Karpas-422 (cell line): ENCODE measurements around the gene TMUB2. TPM values are rescaled to one million over a fixed set of nuclear protein-coding genes. Genes with fewer than 3 reads are reported as not detected.

ENCODE experiments used
- DNase-seq: peaks from one replicate; pipeline ENCODE4 v3.0.0-alpha.2; 2015
- H2AFZ ChIP-seq: fragments of 200-600 bp; sonication (generic); 2 replicates; pipeline ENCODE4 v1.6.1; 2014; ENCODE audit warnings: antibody characterized with exemption, low read length, mixed read lengths
- H3K27ac ChIP-seq: fragments of 200-600 bp; sonication (generic); 2 replicates; pipeline ENCODE4 v1.5.1; 2014; ENCODE audit warnings: mild to moderate bottlenecking, low read length, moderate library complexity
- H3K27me3 ChIP-seq: fragments of 200-600 bp; sonication (generic); 2 replicates; pipeline ENCODE4 v1.6.1; 2014; ENCODE audit warnings: low read length, mixed read lengths
- H3K36me3 ChIP-seq: fragments of 200-600 bp; sonication (generic); 2 replicates; pipeline ENCODE4 v1.6.1; 2014; ENCODE audit warnings: low read length, mixed read lengths; ENCODE audit not compliant: insufficient read depth
- H3K4me1 ChIP-seq: fragments of 200-600 bp; sonication (generic); 2 replicates; pipeline ENCODE4 v1.6.1; 2014; ENCODE audit warnings: mild to moderate bottlenecking, low read length, mixed read lengths
- H3K4me2 ChIP-seq: fragments of 200-600 bp; sonication (generic); 2 replicates; pipeline ENCODE4 v1.6.1; 2014; ENCODE audit warnings: low read length, low read depth, mild to moderate bottlenecking; ENCODE audit not compliant: poor library complexity, severe bottlenecking
- H3K4me3 ChIP-seq: fragments of 200-600 bp; sonication (generic); 2 replicates; pipeline ENCODE4 v1.5.1; 2014; ENCODE audit warnings: mild to moderate bottlenecking, antibody characterized with exemption, low read length, mixed read lengths
- H3K79me2 ChIP-seq: fragments of 200-600 bp; sonication (generic); 2 replicates; pipeline ENCODE4 v1.6.1; 2014; ENCODE audit warnings: mild to moderate bottlenecking, low read length, mixed read lengths
- H3K9ac ChIP-seq: fragments of 200-600 bp; sonication (generic); 2 replicates; pipeline ENCODE4 v1.6.0; 2014; ENCODE audit warnings: low read length
- H3K9me2 ChIP-seq: fragments of 200-600 bp; sonication (generic), shearing (Covaris generic); replicated peaks from 2 replicates; pipeline ENCODE4 v1.6.0; 2014; ENCODE audit warnings: mild to moderate bottlenecking, low read length, moderate library complexity; ENCODE audit not compliant: insufficient read depth
- H3K9me3 ChIP-seq: fragments of 300-700, 200-600 bp; sonication (generic); 2 replicates; pipeline ENCODE4 v1.6.1; 2014; ENCODE audit warnings: low read length, mixed read lengths
- H4K20me1 ChIP-seq: fragments of 200-600 bp; sonication (generic); 2 replicates; pipeline ENCODE4 v1.6.1; 2014; ENCODE audit warnings: mild to moderate bottlenecking, antibody characterized with exemption, low read length, low read depth; ENCODE audit not compliant: insufficient read depth
- total RNA-seq: library from RNA; depleted of rRNA; stranded (reverse); fragments of >200 nt; shearing (Covaris generic); gene quantifications from 2 replicates; pipeline ENCODE4 v1.2.3, GENCODE V29; 2014; ENCODE audit warnings: low replicate concordance

Gene TMUB2
- total RNA-seq, 1 experiment from 2014 or later, result 29.3 TPM

DNA sequence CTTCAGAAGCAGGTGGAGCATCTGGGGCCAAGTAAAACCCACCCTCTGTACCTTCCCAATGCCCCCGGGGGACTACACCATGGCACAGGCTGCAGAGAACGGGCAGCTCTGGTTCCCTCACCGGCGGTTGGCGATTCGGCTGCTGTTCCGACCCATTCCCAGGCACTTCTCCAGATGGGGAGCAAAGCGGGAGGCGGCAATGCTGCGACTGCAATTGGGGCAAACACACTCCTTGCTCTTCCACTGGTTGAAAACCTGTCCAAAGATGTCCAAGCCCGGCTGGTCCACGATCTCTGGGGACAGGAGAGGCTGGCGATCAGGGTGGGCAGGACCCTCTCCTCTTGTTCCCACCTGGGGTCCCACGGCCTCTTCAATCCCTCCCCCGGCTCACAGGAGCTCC is 10.3 kb downstream of the TMUB2 start:
- Histone ChIP-seq H3K9ac (no peak overlapping the region; the same call in 1 of the 2 replicates), H3K9me3 (no peaks in the 10 kb centered on the region), H3K27ac (no peak overlapping the region), H3K36me3 (no peaks in the 10 kb centered on the region; the same call in 1 of the 2 replicates), H3K9me2 (no peaks in the 10 kb centered on the region), H2AFZ (no peak overlapping the region), H3K4me3 (no peak overlapping the region), H4K20me1 (no peaks in the 10 kb centered on the region), H3K27me3 (no peaks in the 10 kb centered on the region), H3K79me2 (peaks cover 23% of the 10 kb centered on the region), H3K4me1 (peaks cover 21% of the 10 kb centered on the region), H3K4me2 (no peak overlapping the region)
- no peak for DNase-seq

DNA sequence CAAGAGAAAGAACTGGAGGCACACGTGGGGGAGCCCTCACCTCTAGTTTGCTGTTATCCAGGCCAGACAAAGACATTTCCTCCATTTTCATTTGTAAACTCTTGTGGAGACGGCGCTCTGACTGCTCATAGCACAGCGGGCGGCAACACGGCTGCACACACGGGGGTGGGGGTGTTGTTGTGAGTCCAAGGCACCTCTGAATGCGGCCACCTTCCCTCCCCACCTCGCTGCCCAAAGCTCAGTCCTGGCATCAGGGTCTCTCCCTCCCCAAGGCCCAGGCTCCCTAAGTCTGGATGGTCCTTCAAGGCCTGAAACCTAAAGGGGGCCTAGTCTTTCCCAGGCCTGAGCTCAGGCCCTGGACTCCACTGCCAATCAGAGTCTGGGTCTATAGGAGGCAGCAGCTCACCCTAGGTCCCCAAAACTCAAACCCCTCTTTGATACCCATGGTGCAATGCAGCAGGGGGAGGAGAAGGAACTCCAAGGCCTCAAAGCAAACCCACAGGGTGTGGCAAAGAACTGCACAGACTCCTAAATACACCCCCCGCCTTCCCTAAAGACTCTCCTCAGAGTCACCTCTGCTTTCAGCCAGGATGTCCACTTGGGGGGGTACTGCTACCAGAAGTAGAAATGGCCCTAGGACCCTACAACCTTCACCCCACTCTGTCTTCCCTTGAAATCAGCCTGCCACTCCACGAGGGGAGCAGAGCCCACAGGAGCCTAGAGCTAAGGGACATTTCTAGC is 11.4 kb downstream of the TMUB2 start:
- Histone ChIP-seq H2AFZ (no peak overlapping the region), H3K27me3 (no peaks in the 10 kb centered on the region), H3K9me2 (no peaks in the 10 kb centered on the region), H3K36me3 (no peaks in the 10 kb centered on the region; the same call in 1 of the 2 replicates), H3K4me1 (peaks cover 21% of the 10 kb centered on the region), H3K79me2 (peaks cover 23% of the 10 kb centered on the region), H3K4me2 (peak overlapping the region; percentile 83), H3K9ac (peak overlapping the region; percentile 99), H3K4me3 (peak overlapping the region; percentile 98), H3K9me3 (no peaks in the 10 kb centered on the region), H3K27ac (peak overlapping the region; percentile 93), H4K20me1 (no peaks in the 10 kb centered on the region)
- peak; percentile 85 for DNase-seq

GRCh38 chr17:44198721-44199552 is 12.2 kb downstream of the TMUB2 start:
- peaks cover 23% of the 10 kb centered on the region for H3K4me1 ChIP-seq
- H3K9ac ChIP-seq, result peak overlapping the region; percentile 99
- no peaks in the 10 kb centered on the region; the same call in 1 of the 2 replicates for H3K36me3 ChIP-seq
- H3K27me3 ChIP-seq, result no peaks in the 10 kb centered on the region
- peak; percentile 88 for DNase-seq
- no peak overlapping the region for H2AFZ ChIP-seq
- H3K79me2 ChIP-seq, result peaks cover 23% of the 10 kb centered on the region
- H4K20me1 ChIP-seq, result no peaks in the 10 kb centered on the region
- peak overlapping the region; percentile 93 for H3K27ac ChIP-seq
- peak overlapping the region; percentile 83 for H3K4me2 ChIP-seq
- H3K9me2 ChIP-seq, result no peaks in the 10 kb centered on the region
- H3K9me3 ChIP-seq, result no peaks in the 10 kb centered on the region
- peak overlapping the region; percentile 98 for H3K4me3 ChIP-seq

- H4K20me1 ChIP-seq, result no peaks in the 10 kb centered on the region
- H3K4me1 ChIP-seq, result peaks cover 26% of the 10 kb centered on the region
- H3K27me3 ChIP-seq, result no peaks in the 10 kb centered on the region
- H3K79me2 ChIP-seq, result peaks cover 23% of the 10 kb centered on the region
- peak within 1 kb of the TSS; percentile 98 for H3K4me3 ChIP-seq
- H3K9me2 ChIP-seq, result no peaks in the 10 kb centered on the region
- no peaks in the 10 kb centered on the region for H3K9me3 ChIP-seq
- peak; percentile 99 for DNase-seq
- H2AFZ ChIP-seq, result no peak within 1 kb of the TSS
- peak within 1 kb of the TSS; percentile 99 for H3K9ac ChIP-seq
- H3K36me3 ChIP-seq, result no peaks in the 10 kb centered on the region; the same call in 1 of the 2 replicates
- H3K27ac ChIP-seq, result peak within 1 kb of the TSS; percentile 94
- H3K4me2 ChIP-seq, result peak within 1 kb of the TSS; percentile 91
Observed at GRCh38 chr17:44199553-44200477, 13.0 kb downstream of the TMUB2 start, which contains the start of gene ATXN7L3. ATXN7L3 (minus strand) TSS chr17:44199884; CDS start chr17:44198070, 1,814 bp downstream.

DNA sequence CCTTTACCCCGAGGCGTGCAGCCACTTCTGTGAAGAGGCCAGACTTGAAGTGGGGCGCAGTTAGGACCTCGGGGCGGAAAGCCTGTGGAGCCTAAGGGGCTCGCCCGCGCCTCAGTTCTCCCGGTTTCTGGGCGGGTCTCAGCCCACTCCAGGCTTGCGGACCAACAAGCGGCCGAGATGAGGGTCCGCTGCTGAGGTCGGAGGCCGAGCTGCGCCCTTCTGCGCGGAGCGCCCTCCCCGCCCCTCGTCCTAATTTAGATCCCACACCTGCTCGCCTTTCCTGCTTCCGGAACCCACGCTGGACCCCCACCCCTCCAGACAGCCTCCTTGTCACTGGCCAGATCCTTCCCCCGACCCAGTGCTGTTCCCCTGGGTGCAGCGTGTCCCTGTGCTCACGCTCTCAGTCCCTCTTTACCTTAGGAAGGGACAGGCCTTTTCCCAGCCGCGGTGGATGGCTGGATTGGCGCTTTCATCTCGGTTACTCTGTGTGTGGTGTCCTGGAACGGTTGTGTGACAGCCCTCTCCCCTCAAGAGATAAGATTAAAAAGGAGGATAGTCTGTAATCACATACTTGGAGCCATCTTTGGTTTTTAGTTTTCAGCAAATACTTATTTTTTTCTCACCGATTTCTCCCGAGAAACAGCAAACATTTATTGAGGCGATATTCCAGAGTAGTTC is 13.8 kb downstream of the TMUB2 start:
- peak overlapping the region; percentile 91 for H3K4me2 ChIP-seq
- DNase-seq, result peak; percentile 84
- H2AFZ ChIP-seq, result no peak overlapping the region
- no peaks in the 10 kb centered on the region for H3K9me2 ChIP-seq
- peak overlapping the region; percentile 80 for H3K4me3 ChIP-seq
- no peaks in the 10 kb centered on the region; the same call in 1 of the 2 replicates for H3K36me3 ChIP-seq
- H3K27ac ChIP-seq, result peak overlapping the region; percentile 94
- H3K79me2 ChIP-seq, result peaks cover 23% of the 10 kb centered on the region
- no peaks in the 10 kb centered on the region for H4K20me1 ChIP-seq
- H3K4me1 ChIP-seq, result peaks cover 26% of the 10 kb centered on the region
- peak overlapping the region; percentile 91 for H3K9ac ChIP-seq
- H3K27me3 ChIP-seq, result no peaks in the 10 kb centered on the region
- no peaks in the 10 kb centered on the region for H3K9me3 ChIP-seq

GRCh38 chr17:44202756-44203155 is 16.0 kb downstream of the TMUB2 start:
- H3K4me2 ChIP-seq, result no peak overlapping the region
- no peaks in the 10 kb centered on the region for H3K9me3 ChIP-seq
- H2AFZ ChIP-seq, result no peak overlapping the region
- H3K27ac ChIP-seq, result peak overlapping the region; percentile 43; the same call in 1 of the 2 replicates
- H3K36me3 ChIP-seq, result no peaks in the 10 kb centered on the region
- no peaks in the 10 kb centered on the region for H3K27me3 ChIP-seq
- H3K79me2 ChIP-seq, result peaks cover 13% of the 10 kb centered on the region
- no peak overlapping the region for H3K4me3 ChIP-seq
- H3K9ac ChIP-seq, result no peak overlapping the region
- H4K20me1 ChIP-seq, result no peaks in the 10 kb centered on the region
- H3K4me1 ChIP-seq, result peaks cover 21% of the 10 kb centered on the region
- no peak for DNase-seq
- H3K9me2 ChIP-seq, result no peaks in the 10 kb centered on the region

DNA sequence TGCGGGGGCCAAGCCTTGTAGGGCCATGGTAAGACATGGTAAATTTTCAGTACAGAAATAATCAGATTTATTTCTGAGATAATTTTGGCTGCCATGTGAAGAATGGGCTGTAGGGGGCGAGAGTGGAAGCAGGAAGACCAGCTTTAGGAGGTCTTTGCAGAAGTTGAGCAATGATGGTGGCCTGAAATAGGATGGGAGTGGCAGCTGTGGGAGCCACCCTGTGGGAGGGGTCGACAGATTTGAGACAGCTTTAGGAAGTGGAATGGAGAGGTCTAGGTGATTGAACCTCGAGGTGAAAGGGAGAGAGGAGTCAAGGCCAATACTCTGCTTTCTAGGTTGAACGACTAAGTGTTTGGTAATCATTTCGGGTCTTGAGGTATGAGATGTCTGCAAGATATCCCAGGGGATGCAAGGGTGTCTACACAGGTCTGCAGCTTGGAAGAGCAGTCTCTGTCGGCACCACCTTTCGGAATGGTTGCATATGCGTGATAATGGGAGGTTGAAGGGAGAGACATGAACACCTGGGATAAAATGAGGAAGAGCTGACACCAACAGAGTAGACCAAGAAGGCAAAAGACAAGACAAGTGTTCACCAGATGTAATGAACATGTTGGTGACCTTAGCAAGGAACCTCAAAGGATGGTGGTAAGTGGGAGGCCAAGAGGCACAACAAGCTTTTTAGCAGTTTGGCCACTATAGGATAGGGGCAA is 17.1 kb downstream of the TMUB2 start:
- Histone ChIP-seq H3K9me2 (no peaks in the 10 kb centered on the region), H3K79me2 (peaks cover 5% of the 10 kb centered on the region), H2AFZ (no peak overlapping the region), H4K20me1 (no peaks in the 10 kb centered on the region), H3K27ac (no peak overlapping the region), H3K4me2 (no peak overlapping the region), H3K9me3 (no peaks in the 10 kb centered on the region), H3K4me3 (no peak overlapping the region), H3K9ac (no peak overlapping the region), H3K27me3 (no peaks in the 10 kb centered on the region), H3K36me3 (peaks cover 8% of the 10 kb centered on the region; the same call in 1 of the 2 replicates), H3K4me1 (peaks cover 13% of the 10 kb centered on the region)
- peak; percentile 94 for DNase-seq
